GF-D8 (cell line): ENCODE measurements around the gene ANKRD29.

Experiments
- DNase-seq: peaks from one replicate; lab custom pipeline; 2025; lab: John Stamatoyannopoulos, UW

Gene ANKRD29

DNA sequence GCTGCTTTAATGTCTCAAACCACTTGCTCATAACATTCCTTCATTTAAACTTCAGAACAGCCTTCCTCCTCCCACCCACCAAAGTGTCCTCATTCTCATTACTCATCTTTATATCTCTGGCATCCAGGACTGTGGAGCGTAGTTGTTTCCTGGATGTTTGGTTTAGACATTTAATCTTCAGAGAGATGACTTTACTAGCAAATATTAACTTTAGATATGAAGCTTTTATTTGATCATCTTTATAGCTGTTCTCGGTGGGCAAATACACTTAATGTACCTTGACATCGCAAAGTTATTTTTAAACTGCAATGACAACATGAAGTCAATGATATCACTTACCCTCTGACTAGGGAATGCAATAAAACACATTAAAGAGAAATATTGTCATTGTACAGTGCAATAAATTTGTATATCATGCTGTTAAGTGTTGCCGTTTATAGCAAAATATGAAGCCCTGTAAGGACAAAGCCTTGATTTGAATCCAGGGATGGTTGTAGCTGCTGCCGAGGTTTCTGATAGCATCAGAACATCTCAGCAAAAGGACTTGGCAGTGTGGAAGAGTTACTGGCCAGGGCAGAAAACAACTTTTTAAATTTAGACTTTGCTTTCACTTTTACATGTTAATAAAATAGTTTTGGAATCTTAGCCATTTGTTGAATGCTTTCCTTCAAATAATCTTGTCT is 21.9 kb upstream of the ANKRD29 start:
- DNase-seq, result no peak

GRCh38 chr18:23683671-23684070 is 21.0 kb upstream of the ANKRD29 start:
- no peak for DNase-seq

GRCh38 chr18:23683155-23683554 is 20.4 kb upstream of the ANKRD29 start:
- no peak for DNase-seq

- DNase-seq, result no peak
These were observed 19.8 kb upstream of the ANKRD29 start for GRCh38 chr18:23682472-23682871.

- no peak for DNase-seq
These were observed 19.3 kb upstream of the ANKRD29 start for GRCh38 chr18:23682045-23682444.

GRCh38 chr18:23675896-23676295 is 13.2 kb upstream of the ANKRD29 start:
- DNase-seq, result no peak

DNA sequence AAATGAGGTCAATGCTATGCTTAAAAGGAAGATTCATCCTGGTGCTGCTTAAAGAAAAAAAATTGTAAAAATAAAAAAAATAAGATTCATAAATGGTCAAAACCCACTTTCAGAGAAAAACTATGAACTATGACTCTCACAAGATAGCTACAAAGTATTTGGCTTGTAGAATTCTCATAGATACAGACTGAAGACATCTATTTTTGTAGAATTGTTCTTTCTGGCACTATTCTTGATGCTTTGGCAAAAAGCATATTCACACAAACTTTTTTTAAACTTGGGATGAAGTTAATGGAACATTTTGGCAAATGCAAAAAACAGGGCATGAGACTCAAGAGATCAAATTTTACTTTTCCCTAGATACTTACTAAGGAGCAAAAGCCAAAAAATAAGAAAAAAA is 12.5 kb upstream of the ANKRD29 start:
- DNase-seq, result no peak

DNA sequence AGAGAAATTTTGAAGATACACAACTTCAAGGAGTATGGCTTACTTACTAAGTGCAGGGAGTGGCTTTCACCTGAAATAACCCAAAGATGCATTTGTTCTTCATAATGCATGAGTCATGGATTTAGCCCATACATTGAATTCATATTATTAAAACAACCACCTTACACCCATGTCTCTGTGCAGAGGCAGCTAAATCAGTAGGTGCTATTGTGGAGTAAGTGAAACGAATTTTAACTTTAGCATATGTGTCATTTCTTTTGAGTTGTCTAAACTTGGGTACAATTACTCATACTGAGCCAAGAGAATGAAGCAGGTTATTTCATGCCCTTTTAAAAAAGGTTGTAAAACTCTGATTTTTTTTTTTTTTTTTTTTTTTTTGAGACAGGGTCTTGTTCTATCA is 11.0 kb upstream of the ANKRD29 start:
- DNase-seq, result no peak

- DNase-seq, result peak; percentile 19
These were observed 8.9 kb upstream of the ANKRD29 start for GRCh38 chr18:23671564-23671963.

DNA sequence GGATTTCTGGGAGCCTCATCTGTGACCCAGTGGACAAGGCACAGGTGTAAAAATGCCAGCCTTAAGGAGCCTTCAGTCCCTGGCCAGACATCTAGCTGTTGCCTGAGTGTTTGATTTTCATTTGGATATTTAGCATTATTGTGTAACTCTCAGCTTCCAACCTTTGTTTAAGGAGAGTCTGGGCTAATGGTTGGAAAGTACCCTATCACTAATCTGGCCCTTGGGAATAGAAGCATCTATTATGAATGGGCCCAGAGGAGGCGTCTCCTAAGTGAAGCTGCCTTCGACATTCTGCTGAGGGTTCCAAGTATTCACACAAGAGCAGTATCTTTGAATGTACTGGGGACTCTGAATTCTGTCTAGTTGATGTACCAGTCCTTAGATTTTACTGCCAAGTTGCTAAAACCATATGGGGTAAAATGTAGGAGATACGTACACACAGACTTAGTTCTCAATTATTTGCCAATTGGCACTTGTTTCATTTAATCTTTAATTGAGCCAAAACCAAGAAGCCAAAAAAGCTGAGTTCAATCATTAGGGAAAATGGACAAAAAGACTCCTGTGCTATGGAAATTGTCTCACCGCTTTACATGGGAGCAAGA is 7.2 kb upstream of the ANKRD29 start:
- DNase-seq, result no peak

- DNase-seq, result no peak
These were observed 6.6 kb upstream of the ANKRD29 start for GRCh38 chr18:23669202-23669766.

GRCh38 chr18:23668731-23669130 is 6.0 kb upstream of the ANKRD29 start:
- no peak for DNase-seq

DNA sequence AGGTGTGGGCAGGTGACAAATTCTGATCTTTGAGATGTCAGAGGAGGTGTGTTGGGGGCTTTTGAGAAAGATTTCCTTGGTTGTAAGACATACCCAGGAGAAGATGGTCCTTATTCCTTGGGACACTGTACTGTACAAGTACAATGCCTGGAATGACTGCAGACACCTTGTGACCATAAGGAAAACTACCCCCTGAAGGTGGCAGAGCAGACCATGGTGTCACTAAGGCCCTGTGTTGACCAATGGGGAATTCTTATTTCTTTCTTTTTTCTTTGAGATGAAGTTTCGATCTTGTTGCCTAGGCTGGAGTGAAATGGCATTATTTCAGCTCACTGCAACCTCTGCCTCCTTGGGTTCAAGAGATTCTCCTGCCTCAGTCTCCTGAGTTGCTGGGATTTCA is 4.4 kb upstream of the ANKRD29 start:
- DNase-seq, result no peak

GRCh38 chr18:23664674-23665073 is 2.0 kb upstream of the ANKRD29 start:
- DNase-seq, result no peak

GRCh38 chr18:23661735-23662308 is 889 bp downstream of the ANKRD29 start:
- no peak for DNase-seq

GRCh38 chr18:23658285-23658684 is 4.4 kb downstream of the ANKRD29 start:
- no peak for DNase-seq

GRCh38 chr18:23652232-23652631 is 10.5 kb downstream of the ANKRD29 start:
- no peak for DNase-seq

DNA sequence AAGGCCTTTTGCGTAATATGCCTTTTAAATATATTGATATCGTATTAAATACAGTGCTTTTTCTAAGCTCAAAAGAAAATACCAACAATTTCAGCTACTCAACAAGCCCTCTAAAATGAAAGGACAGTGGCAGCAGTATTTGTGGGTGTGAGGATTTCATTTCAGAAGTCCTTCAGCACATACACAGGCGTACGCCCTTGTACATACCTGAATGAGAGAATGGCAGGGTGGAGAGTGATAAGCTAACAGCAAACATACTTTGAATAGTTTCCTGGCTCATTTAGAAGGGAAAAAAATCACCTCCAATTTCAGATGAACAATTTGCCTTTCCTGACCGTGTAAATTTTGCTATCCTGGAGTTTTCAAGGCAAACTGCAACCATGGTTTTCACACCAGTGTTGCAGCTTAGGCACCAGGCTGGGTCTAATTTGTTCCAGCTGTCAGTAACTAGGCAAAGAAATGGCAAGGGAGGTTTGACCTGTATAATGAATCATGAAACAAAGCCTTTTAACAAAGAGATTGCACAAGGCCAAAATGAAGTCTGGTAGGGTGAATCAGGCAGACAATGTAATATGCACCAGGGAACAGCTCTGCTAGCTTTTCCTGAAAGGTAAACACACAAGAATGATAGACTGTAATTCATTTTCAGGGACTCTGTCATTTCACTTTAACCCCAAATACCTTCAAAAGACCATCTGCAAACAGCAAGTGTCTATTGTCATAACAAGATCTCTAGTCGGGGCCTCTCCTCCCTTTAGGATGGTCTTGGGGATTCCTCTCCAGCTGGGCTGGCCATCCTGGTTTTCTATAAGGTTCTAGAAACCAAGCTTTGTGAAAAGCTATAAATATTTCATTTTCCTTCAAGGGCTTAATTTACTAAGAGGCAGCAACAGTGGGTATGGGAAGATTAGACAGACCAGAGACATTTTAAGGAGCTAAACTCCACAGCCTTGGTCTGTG is 11.5 kb downstream of the ANKRD29 start:
- no peak for DNase-seq

DNA sequence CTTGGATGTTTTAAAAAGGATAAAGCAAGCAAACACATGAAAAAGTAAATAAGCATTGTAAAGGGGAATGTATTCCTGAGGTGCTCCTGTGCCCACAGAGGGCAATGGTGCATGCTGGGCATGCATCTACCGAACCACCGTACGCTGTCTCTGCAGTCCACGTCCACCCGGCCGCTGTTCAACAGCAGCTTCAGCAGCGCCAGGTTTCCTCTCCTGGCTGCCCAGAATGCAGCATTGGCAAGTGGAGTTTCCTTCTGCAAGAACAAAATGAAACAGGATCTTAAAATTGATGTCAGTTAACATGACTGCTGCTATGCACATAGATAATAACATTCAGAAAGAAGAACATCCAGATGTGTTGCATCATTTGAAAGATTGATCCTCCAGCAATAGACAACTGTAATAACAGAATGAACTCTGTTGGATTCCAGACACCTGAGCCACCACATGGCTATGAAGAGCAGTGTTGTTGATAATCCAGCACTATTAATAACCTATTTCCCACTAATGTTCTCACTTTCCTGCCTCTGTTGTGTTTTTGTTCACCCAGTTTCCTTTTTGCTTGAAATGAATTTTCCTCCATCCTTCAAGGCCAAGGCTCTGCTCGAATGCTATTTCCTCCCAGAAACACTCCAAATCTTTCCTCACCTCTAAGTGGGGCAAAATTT is 13.6 kb downstream of the ANKRD29 start:
- no peak for DNase-seq

DNA sequence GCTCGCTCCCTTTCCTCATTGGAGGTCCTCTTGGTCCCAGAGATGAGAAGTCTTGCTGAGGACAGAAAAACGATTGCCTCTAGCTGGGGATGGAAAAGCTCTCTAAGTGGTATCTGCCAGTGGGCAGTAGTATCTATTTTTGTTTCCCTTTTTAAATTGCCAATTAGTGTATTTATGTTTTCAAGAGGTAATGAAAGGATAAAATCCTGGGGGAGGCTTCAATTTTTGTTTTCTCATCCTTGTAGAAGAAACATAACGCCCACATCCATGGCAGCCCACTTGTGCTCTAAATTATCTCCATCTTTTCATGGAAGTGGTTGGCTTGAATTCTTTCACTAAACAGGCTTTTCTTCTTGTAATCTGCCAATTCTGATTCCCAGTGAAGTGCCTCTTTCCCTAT is 14.3 kb downstream of the ANKRD29 start:
- no peak for DNase-seq

- DNase-seq, result no peak
These were observed 16.4 kb downstream of the ANKRD29 start for GRCh38 chr18:23646282-23646681.
